Middle frontal gyrus (tissue), 1 donor: ENCODE measurements around the gene TRIM15.
A peak's percentile ranks its signal among the peaks of the same experiment; 100 is the strongest.
"Not testable (repeated sequence)": the region's sequence is repeated elsewhere in the genome, so short reads cannot be mapped to it uniquely, and the experiment has no call there.

ENCODE experiments used
- DNase-seq: peaks from one replicate; pipeline ENCODE4 v3.0.0-alpha.2; 2015; ENCODE audit warnings: low spot score; ENCODE audit errors: extremely low spot score

TRIM15 gene

GRCh38 chr6:30163090-30163917, at the start of gene TRIM15:
Gene TRIM15 (plus strand): TSS chr6:30163546. CDS start chr6:30163685, 139 bp downstream.
- no peak for DNase-seq

- DNase-seq, result no peak
Observed at GRCh38 chr6:30113841-30114240, 49.5 kb upstream of the TRIM15 start.

GRCh38 chr6:30116724-30117123, 46.6 kb upstream of the TRIM15 start:
- no peak for DNase-seq

GRCh38 chr6:30118691-30119090, 44.7 kb upstream of the TRIM15 start:
- DNase-seq, result not testable (repeated sequence)

GRCh38 chr6:30121446-30122366, 41.6 kb upstream of the TRIM15 start:
- no peak for DNase-seq

- no peak for DNase-seq
Observed at GRCh38 chr6:30122515-30122914, 40.8 kb upstream of the TRIM15 start.

- DNase-seq, result no peak
Observed at GRCh38 chr6:30127238-30128093, 35.9 kb upstream of the TRIM15 start.

- DNase-seq, result no peak
Observed at GRCh38 chr6:30129265-30130178, 33.8 kb upstream of the TRIM15 start.

- no peak for DNase-seq
Observed at GRCh38 chr6:30130179-30130679, 33.1 kb upstream of the TRIM15 start.

- peak; percentile 50 for DNase-seq
Observed at GRCh38 chr6:30130887-30131862, 32.2 kb upstream of the TRIM15 start.

- no peak for DNase-seq
Observed at GRCh38 chr6:30131947-30132497, 31.3 kb upstream of the TRIM15 start.

GRCh38 chr6:30135147-30135546, 28.2 kb upstream of the TRIM15 start:
- DNase-seq, result no peak

- DNase-seq, result no peak
Observed at GRCh38 chr6:30135757-30136156, 27.6 kb upstream of the TRIM15 start, which contains the start of gene TRIM40. Gene TRIM40 (plus strand): TSS chr6:30136140. CDS start chr6:30137037, 897 bp downstream.

GRCh38 chr6:30136570-30137286, 26.6 kb upstream of the TRIM15 start:
- no peak for DNase-seq

- DNase-seq, result not testable (repeated sequence)
Observed at GRCh38 chr6:30140240-30140639, 23.1 kb upstream of the TRIM15 start.

- no peak for DNase-seq
Observed at GRCh38 chr6:30142665-30143064, 20.7 kb upstream of the TRIM15 start.

GRCh38 chr6:30143780-30144179, 19.6 kb upstream of the TRIM15 start:
- DNase-seq, result no peak

GRCh38 chr6:30144811-30145210, 18.5 kb upstream of the TRIM15 start:
- DNase-seq, result no peak
